Measurements from ENCODE around the gene IFITM1. TPM values are rescaled to one million over a fixed set of nuclear protein-coding genes. Genes with fewer than 3 reads are reported as not detected.
"Not testable (repeated sequence)": the region's sequence is repeated elsewhere in the genome, so short reads cannot be mapped to it uniquely, and the experiment has no call there.

The IFITM1 gene
- total and polyA plus RNA-seq, 2 experiments from 2014 or later = 98.0 to 159 TPM

DNA sequence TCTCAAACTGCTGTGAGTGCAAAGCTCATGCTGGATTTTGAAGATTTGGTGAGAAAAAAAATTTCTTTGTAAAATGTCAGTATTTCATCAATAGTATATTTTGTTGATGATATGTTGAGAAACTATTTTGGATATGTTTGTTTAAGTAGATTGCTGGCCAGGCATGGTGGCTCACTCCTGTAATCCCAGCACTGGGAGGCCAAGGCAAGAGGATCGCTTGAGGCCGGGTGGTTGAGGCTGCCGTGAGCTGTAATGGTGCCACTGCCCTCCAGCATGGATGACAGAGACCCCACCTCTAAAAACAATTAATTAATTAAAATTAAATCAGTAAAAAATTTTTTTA lies 13.7 kb downstream of the IFITM1 start:
- no peaks in the 10 kb centered on the region for H3K36me3 ChIP-seq (replicated peaks; ENCODE audit: insufficient read depth, low read depth)
- DNase-seq (ENCODE audit: low spot score) = no peak
- H3K4me2 ChIP-seq = peak overlapping the region; percentile 53
- no peaks in the 10 kb centered on the region for H4K20me1 ChIP-seq (ENCODE audit: insufficient read depth, poor library complexity, severe bottlenecking)
- no peaks in the 10 kb centered on the region for H3K79me2 ChIP-seq
- no peaks in the 10 kb centered on the region for H3K9me2 ChIP-seq (replicated peaks; ENCODE audit: insufficient read depth)
- no peak overlapping the region for H2AFZ ChIP-seq
- TF ChIP-seq EZH2 (IDR thresholded peaks at IDR 0.05; ENCODE audit: borderline replicate concordance) (no peak), EZH2phosphoT487 (IDR thresholded peaks at IDR 0.05; ENCODE audit: low read depth, severe bottlenecking, unreplicated experiment) (no peak)
- TF ChIP-seq, protein P1, sequence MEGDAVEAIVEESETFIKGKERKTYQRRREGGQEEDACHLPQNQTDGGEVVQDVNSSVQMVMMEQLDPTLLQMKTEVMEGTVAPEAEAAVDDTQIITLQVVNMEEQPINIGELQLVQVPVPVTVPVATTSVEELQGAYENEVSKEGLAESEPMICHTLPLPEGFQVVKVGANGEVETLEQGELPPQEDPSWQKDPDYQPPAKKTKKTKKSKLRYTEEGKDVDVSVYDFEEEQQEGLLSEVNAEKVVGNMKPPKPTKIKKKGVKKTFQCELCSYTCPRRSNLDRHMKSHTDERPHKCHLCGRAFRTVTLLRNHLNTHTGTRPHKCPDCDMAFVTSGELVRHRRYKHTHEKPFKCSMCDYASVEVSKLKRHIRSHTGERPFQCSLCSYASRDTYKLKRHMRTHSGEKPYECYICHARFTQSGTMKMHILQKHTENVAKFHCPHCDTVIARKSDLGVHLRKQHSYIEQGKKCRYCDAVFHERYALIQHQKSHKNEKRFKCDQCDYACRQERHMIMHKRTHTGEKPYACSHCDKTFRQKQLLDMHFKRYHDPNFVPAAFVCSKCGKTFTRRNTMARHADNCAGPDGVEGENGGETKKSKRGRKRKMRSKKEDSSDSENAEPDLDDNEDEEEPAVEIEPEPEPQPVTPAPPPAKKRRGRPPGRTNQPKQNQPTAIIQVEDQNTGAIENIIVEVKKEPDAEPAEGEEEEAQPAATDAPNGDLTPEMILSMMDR (IDR thresholded peaks at IDR 0.05; ENCODE audit: poor library complexity) = no peak
- WGBS (ENCODE audit: low lambda C conversion rate, missing lambda C conversion rate) = 100% methylated on average over 3 of the region's 3 CpGs
- no peak overlapping the region for H3K4me3 ChIP-seq
- H3K9me3 ChIP-seq (ENCODE audit: low read depth) = no peaks in the 10 kb centered on the region
- H3K27me3 ChIP-seq = no peaks in the 10 kb centered on the region
- H3K4me1 ChIP-seq (ENCODE audit: insufficient read depth) = peaks cover 26% of the 10 kb centered on the region
- peak overlapping the region; percentile 86 for H3K27ac ChIP-seq

DNA sequence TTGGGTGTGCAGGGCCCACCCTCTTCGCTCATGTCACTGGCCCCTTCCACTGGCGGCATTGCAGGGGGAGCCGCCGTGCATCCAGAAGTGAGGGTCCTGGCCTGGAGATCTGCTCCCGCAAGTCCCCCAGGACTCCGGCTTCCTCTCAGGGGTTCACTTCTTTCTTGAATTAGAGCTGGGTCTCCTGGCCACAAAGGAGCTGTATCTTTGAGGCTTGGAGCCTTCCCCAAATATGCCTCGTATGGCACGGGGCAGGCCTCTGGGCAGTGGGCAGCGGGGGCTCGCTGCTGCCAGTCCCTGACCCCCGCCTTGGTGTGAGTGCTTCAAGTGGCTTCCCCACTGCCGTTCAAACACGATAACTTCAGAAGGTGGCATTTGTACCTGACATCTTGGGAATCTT lies 14.2 kb downstream of the IFITM1 start:
- H3K9me2 ChIP-seq (replicated peaks; ENCODE audit: insufficient read depth) = no peaks in the 10 kb centered on the region
- H3K4me2 ChIP-seq = no peak overlapping the region
- 98% methylated on average over 13 of the region's 13 CpGs for WGBS (ENCODE audit: low lambda C conversion rate, missing lambda C conversion rate)
- no peak overlapping the region for H3K4me3 ChIP-seq
- no peak overlapping the region for H2AFZ ChIP-seq
- H3K36me3 ChIP-seq (replicated peaks; ENCODE audit: insufficient read depth, low read depth) = no peaks in the 10 kb centered on the region
- no peaks in the 10 kb centered on the region for H4K20me1 ChIP-seq (ENCODE audit: insufficient read depth, poor library complexity, severe bottlenecking)
- TF ChIP-seq, protein P1 (IDR thresholded peaks at IDR 0.05; ENCODE audit: poor library complexity) = no peak
- no peak for TF ChIP-seq EZH2phosphoT487 (IDR thresholded peaks at IDR 0.05; ENCODE audit: low read depth, severe bottlenecking, unreplicated experiment)
- TF ChIP-seq EZH2 (IDR thresholded peaks at IDR 0.05; ENCODE audit: borderline replicate concordance) = no peak
- H3K27ac ChIP-seq = no peak overlapping the region
- no peaks in the 10 kb centered on the region for H3K9me3 ChIP-seq (ENCODE audit: low read depth)
- H3K79me2 ChIP-seq = no peaks in the 10 kb centered on the region
- no peak for DNase-seq (ENCODE audit: low spot score)
- H3K4me1 ChIP-seq (ENCODE audit: insufficient read depth) = peaks cover 26% of the 10 kb centered on the region
- H3K27me3 ChIP-seq = no peaks in the 10 kb centered on the region

- WGBS (ENCODE audit: low lambda C conversion rate, missing lambda C conversion rate) = 96% methylated on average over 15 of the region's 15 CpGs
Measured at GRCh38 chr11:328516-329100, 14.8 kb downstream of the IFITM1 start.

GRCh38 chr11:329886-330253 lies 16.0 kb downstream of the IFITM1 start:
- H3K9me3 ChIP-seq (ENCODE audit: low read depth) = no peaks in the 10 kb centered on the region
- H2AFZ ChIP-seq = no peak overlapping the region
- no peak overlapping the region for H3K4me3 ChIP-seq
- H3K79me2 ChIP-seq = no peaks in the 10 kb centered on the region
- H3K36me3 ChIP-seq (replicated peaks; ENCODE audit: insufficient read depth, low read depth) = no peaks in the 10 kb centered on the region
- no peaks in the 10 kb centered on the region for H3K9me2 ChIP-seq (replicated peaks; ENCODE audit: insufficient read depth)
- TF ChIP-seq EZH2phosphoT487 (IDR thresholded peaks at IDR 0.05; ENCODE audit: low read depth, severe bottlenecking, unreplicated experiment) (no peak), EZH2 (IDR thresholded peaks at IDR 0.05; ENCODE audit: borderline replicate concordance) (no peak)
- TF ChIP-seq, protein P1 (IDR thresholded peaks at IDR 0.05; ENCODE audit: poor library complexity) = no peak
- no peak overlapping the region for H3K4me2 ChIP-seq
- peaks cover 33% of the 10 kb centered on the region for H3K4me1 ChIP-seq (ENCODE audit: insufficient read depth)
- H3K27me3 ChIP-seq = no peaks in the 10 kb centered on the region
- H3K27ac ChIP-seq = peak overlapping the region; percentile 44
- DNase-seq (ENCODE audit: low spot score) = no peak
- WGBS (ENCODE audit: low lambda C conversion rate, missing lambda C conversion rate) = 95% methylated on average over 2 of the region's 2 CpGs
- H4K20me1 ChIP-seq (ENCODE audit: insufficient read depth, poor library complexity, severe bottlenecking) = no peaks in the 10 kb centered on the region

More at GRCh38 chr11:328516-329100, 14.8 kb downstream of the IFITM1 start:
- H4K20me1 ChIP-seq (ENCODE audit: insufficient read depth, poor library complexity, severe bottlenecking); H3K4me3 ChIP-seq; H3K27me3 ChIP-seq; H3K4me2 ChIP-seq; H2AFZ ChIP-seq; H3K9me2 ChIP-seq (replicated peaks; ENCODE audit: insufficient read depth); H3K79me2 ChIP-seq; H3K36me3 ChIP-seq (replicated peaks; ENCODE audit: insufficient read depth, low read depth); H3K9me3 ChIP-seq (ENCODE audit: low read depth); DNase-seq (ENCODE audit: low spot score): not testable (repeated sequence)
- Histone ChIP-seq H3K27ac (peak overlapping the region; percentile 44), H3K4me1 (ENCODE audit: insufficient read depth) (peaks cover 30% of the 10 kb centered on the region)
